Retinal pigment epithelial cell (primary cell): Measurements from ENCODE around the gene KCNQ1.

Experiments
- DNase-seq: peaks from one replicate; pipeline ENCODE4 v3.0.0-alpha.2; 2010; ENCODE audit warnings: low read depth
- H3K4me3 ChIP-seq: 2 replicates; pipeline ENCODE4 v1.5.1; 2011; ENCODE audit warnings: mild to moderate bottlenecking, low read length, control low read depth, moderate library complexity
- CTCF ChIP-seq: conservative IDR thresholded peaks from 2 replicates; pipeline ENCODE4 v1.5.1; 2011; ENCODE audit warnings: low read depth, low read length, control low read depth, inconsistent platforms

Gene KCNQ1

DNA sequence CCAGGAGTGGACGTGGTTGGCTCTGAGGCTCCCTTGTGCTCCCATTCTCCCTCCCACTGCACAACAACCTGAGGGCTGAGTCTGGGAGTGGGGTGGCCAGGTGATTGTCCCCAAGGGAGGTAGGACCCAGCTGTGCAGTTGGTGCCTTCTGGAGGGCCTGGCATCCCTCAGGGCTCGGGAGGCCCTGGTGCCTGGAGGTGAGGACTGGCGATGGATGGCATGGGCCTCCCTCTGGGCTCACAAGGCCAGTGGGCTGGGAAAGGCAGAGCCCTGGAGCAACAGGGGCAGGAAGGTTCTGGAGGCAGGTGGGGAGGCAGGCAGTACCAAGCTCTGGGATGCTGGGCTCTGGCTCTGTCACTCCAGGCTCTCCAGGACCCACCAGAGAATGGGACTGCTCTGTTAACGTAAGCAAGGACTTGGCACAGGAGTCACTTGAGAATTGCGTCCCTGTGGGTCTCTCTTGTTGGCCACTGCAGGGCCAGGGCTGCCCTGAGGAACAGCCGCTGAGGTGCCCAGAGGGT, 140.8 kb downstream of the KCNQ1 start:
- H3K4me3 ChIP-seq, result no peak overlapping the region
- no peak for DNase-seq
- TF ChIP-seq CTCF, result no peak

DNA sequence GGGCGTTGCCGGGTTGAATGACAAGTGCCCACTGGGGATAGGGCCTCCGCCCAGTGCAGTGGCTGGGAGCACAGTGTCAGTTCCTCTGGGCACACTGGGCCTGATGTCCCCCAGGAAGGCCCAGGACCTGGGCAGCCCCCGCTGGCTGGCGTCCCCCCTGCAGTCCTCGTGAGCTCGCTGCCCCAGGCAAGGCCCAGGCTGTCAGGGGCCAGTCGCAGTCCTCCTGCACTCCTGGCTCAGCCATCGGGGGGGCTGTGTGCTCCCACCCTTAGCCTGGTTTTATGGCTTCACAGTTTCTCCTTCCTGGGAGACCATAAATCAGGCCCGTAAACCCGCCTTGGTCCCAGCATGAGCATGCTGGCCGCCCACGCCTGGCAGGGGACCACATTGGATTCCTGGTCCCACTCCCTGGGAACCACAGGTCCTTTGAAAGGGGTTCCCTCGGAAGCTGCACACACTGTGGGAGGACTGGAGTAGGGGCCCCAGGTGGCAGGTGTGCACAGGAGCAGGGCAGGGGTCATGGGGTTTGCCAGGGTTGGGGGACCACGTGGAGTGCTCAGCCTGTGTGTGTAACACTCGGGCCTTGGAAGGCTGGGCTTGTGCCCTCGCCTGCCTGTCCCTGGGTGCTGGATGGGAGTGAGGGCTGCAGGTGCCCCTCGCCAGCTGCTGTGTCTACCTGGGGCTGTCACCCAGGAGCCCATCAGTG, 141.4 kb downstream of the KCNQ1 start:
- no peak overlapping the region for H3K4me3 ChIP-seq
- no peak for DNase-seq
- no peak for TF ChIP-seq CTCF

DNA sequence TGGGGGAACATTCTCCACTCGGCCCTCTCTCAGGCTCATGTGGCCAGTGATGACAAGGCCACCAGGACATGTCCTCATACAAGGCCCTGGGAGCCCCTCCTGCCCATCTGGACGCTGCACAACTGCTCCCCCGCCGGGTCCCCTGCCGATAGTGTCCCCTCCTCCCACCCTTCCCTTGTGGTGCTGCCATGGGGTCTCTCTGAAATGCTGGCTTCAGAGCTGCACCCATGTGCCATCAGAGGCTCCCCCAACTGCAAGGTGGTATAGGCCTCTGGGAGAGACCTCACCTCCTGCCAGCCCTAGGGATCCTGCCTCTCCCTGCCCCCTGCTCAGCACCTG, 142.0 kb downstream of the KCNQ1 start:
- no peak overlapping the region for H3K4me3 ChIP-seq
- TF ChIP-seq CTCF, result no peak
- DNase-seq, result no peak

DNA sequence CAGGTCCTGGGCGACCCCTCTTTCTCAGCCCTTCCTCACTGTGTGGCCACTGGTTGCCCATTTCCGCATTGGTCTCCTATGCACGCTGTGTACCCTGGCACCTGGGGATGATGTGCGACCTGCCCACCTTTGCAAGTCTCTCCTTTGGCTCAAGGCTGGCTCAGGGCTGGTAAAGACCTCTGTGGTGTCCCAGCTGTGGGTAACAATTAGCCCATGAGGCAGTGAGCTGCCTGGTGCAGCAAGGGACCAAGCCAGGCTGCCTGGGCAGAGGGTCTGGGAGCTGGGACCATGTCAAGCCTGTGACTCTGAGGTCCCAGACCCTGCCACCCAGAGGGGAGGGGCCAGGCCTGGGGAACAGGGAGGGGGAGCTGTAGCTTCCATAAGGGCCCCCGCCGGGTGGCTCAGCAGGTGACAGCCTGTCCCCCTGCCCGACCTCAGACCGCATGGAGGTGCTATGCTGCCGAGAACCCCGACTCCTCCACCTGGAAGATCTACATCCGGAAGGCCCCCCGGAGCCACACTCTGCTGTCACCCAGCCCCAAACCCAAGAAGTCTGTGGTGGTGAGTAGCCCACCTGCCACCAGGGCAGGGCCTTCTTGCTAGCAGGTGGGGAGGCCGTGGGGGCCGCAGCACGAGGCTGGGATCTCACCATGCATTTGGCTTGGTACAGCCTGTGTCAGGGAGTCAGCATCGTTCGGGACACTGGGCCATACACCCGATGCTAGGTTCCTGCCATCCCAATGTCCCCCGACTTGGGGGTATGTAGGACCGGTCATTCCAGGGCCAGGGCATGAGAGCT, 142.5 kb downstream of the KCNQ1 start:
- no peak overlapping the region for H3K4me3 ChIP-seq
- DNase-seq, result no peak
- TF ChIP-seq CTCF, result no peak

- TF ChIP-seq CTCF, result no peak
- no peak overlapping the region for H3K4me3 ChIP-seq
- no peak for DNase-seq
These were observed 143.4 kb downstream of the KCNQ1 start for GRCh38 chr11:2587976-2588748.

- no peak for TF ChIP-seq CTCF
- DNase-seq, result no peak
- no peak overlapping the region for H3K4me3 ChIP-seq
These were observed 144.2 kb downstream of the KCNQ1 start for GRCh38 chr11:2588809-2589537.
